CD1c-positive myeloid dendritic cell (primary cell): ENCODE results near the gene DCLK1.
"Not testable (repeated sequence)": the region's sequence is repeated elsewhere in the genome, so short reads cannot be mapped to it uniquely, and the experiment has no call there.

ENCODE experiments used
- DNase-seq: peaks from one replicate; pipeline ENCODE4 v3.0.0-alpha.2; 2016; ENCODE audit errors: extremely low spot score

Gene DCLK1

DNA sequence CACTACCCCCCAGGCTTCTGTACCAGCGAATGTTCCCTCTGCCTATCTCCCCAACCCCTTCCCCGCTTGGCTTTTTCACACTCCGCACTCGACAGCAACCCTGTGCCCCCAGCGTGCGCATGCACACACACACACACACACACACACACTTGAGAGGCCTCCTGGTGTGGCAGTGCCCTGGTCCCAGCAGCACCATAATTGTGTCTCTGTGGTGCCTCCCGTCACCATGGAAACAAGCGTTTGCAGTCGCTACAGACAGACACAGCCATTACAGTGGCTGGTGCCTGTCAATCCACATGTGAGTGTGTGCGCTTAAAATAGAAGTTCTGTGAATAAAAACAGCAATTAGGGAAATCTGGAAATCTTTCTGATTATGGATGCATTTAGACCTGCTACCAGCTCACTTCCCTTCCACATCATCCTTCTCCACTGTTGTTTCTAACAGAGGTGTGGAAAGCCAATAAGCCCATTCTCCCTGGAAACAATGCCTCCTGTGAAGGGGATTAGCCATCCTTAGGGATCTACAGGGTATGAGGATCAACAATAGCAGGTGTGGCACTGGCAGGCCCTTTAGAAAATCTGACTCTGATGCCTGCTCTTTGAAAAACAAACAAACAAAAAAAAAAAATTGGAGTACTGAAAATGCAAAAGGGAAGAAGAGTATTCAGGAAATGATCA lies 146.3 kb downstream of the DCLK1 start:
- DNase-seq: no peak

DNA sequence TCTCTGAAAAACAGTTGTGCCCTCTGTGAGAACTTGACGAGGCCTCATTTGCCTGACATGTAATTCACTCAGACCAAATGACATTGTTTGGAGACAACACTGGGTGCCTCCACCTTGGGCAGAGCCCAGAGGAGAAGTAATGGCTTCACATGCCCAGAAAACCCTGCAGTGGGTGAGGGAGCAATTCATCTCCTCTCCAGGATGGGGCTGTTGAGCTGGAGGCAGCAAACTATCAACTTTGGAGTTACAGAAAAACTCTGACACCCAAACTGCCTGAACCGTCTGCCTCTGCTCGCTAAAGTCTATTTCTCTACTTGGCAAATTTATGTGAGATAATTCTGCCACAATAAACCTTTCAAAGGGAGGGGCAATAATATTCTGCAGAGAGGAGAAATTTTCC lies 146.9 kb downstream of the DCLK1 start:
- DNase-seq: no peak

DNA sequence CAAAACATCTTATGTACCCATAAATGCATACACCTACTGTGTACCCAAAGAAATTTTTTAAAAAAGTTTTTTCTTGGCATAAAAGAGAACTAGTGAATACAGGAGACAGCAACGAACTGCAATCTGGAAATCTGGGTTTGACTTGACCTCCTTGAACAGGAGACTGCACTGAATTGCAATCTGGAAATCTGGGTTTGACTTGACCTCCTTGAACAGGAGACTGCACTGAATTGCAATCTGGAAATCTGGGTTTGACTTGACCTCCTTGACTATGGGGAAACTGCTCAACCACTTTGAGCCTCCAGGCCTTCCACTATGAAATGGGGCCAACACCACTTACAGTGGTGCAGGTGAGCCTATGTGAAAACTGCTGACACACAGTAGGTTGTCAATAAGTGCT lies 147.5 kb downstream of the DCLK1 start:
- not testable (repeated sequence) for DNase-seq

DNA sequence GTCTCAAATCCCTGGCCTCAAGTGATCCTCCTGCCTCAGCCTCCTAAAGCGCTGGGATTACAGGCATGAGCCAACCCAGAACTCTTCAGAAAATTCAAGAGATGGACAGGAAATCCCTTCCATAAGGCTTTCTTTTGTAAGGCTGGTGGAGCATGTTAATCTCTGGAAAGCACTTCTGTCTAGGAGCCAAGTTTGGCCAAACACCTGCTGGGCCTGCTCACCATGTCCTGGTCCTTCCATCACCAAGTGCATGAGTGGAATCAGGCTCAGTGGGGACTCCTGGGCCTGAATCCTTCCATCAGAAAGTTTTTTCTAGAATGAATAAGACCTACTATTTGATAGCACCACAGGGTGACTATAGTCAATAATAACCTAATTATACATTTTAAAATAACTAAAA lies 148.0 kb downstream of the DCLK1 start:
- no peak for DNase-seq

DNA sequence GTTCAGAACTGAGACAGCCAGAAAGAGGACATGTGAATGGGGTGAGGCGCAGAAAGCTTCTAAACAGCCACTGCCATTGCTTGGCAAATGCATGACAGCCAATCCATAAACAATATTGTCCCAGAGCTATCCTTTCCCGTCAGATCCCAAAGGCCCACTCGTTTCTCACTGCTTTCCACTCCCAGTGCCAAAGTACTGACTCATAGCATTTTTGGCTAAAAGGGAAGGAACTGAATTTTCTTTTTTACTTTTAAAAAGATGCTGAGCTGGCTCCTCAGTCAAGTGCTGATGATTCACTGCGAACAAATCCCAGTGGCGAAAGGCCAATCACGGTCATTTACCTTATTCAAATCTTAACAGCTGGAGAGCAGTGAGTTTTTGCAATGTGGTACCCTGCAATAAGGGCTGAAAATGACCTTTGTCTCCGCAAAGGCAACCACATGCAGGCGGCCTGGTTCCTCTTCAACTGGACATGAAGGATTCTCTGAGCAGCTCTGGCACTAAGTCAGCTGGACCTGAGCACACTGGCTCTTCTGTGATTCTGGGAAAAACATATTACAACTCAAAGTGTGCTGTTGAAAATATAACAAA lies 151.7 kb downstream of the DCLK1 start:
- no peak for DNase-seq

DNA sequence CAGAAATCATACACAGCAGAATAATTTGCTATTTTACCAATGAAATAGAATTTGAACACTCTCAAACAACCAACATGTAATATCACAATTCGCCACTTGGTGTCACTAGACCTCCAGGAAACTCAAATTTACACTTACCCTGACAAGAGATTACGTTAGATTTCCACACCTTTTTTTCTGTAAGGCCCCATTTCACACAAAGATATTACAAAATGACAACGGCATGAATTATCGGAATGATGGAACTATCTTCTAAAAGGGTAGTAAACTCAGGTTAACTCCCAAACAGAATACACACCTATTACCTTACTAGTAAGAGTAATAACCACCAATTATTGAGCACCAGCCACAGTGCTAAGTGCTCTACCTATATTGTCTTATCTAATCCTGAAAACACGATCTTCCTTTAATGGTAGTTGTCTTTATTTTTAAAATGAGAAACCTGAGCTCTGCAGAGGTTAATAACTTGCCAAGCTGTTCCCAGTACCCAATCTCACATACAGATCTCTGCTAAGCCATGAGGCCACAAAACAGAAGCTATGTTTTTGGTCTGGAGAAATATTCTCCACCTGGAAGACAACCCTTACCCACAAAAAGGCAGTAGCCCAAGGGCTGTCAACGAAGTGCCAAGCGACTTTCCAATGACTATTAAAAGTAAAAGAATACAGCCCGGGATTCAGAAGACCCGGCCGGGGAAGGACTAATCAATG lies 152.4 kb downstream of the DCLK1 start:
- peak; percentile 58 for DNase-seq

DNA sequence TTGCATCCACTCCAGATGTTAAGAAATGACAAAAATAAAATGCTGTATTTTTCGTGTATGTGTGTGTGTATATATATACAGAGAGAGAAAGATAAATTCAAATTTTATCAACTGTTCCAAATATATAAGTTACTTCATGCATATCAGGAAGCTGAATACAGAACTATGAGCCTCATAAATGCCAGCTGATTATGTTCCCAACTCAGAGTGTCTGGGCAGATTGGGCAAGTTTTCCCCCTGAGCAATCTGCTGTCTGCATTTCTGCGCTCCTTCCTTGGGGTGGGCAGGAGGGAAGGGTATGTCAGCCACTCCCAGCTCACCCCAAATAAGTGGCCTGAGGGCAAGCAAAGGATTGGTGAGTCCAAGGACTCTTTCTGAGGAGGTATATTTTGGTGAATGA lies 154.1 kb downstream of the DCLK1 start:
- DNase-seq: no peak

- DNase-seq: no peak
Observed at GRCh38 chr13:35976126-35976525, 155.1 kb downstream of the DCLK1 start.

- DNase-seq: not testable (repeated sequence)
Observed at GRCh38 chr13:35966951-35967350, 164.2 kb downstream of the DCLK1 start.

DNA sequence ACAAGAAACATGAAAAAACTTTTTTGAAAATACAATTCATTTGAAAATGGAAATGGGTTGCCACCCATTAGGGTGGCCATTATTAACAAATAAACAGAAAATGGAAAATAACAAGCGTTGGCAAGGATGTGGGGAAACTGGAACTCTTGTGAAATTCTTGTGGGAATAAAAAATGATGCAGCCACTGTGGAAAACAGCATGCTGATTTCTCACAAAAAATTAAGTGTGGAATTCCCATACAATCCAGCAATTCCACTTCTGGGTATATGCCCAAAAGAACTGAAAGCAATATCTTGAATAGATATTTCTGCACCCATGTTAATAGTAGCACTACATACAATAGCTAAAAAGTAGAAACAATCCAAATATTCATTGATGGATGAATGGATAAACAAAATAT lies 165.2 kb downstream of the DCLK1 start:
- DNase-seq: no peak

GRCh38 chr13:35965226-35965927 lies 165.8 kb downstream of the DCLK1 start:
- no peak for DNase-seq

DNA sequence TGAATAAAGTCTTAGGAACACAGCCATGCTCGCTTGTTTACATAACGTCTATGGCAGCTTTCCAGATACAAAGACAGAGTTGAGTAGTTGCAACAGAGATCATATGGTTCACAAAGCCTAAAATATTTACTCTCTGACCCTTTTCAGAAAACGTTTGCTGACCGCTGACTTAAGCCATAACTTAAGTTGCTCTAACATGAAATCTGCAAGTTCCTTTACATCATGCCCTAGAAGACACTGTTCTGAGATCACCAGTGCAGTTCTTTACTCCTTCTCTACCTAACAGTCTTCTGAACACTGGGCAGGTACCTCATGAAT lies 166.4 kb downstream of the DCLK1 start:
- no peak for DNase-seq

DNA sequence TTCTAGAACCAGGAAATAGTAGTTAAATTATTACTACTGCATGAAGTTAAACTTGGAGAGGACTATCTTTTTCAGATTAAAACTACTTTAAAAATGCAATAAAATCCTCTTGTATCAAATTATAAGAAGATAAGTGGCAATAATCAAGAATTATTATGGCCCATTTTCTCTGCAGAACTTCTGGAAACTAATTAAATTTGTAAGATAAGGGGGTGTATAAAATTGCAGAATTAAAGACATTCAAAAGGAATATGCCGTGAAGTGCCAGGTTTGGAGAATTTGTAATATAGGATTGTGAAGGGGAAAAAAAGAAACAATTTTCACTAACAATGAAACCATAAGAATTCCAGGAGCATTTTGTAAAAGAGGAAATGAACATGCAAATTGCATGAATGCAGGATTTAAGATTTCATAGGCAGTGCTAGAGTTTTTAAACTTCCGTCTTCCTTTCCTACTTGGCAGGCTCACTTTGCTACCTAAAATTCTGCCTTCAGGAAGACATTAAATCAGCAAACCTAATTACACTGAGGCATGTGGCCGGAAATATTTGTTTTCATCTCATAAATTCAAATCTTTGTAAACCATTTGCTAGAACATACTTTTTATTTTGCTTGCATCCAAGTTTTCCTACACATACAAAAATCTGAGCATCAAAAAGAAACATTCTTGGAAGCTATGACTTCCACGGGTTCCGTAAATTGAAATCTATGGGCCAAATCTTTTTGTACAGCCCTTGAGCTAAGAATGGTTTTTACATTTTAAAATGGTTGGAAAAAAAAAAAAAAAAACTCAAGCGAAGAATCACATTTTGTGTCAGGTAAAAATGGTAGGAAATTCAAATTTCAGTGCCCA lies 166.9 kb downstream of the DCLK1 start:
- no peak for DNase-seq

DNA sequence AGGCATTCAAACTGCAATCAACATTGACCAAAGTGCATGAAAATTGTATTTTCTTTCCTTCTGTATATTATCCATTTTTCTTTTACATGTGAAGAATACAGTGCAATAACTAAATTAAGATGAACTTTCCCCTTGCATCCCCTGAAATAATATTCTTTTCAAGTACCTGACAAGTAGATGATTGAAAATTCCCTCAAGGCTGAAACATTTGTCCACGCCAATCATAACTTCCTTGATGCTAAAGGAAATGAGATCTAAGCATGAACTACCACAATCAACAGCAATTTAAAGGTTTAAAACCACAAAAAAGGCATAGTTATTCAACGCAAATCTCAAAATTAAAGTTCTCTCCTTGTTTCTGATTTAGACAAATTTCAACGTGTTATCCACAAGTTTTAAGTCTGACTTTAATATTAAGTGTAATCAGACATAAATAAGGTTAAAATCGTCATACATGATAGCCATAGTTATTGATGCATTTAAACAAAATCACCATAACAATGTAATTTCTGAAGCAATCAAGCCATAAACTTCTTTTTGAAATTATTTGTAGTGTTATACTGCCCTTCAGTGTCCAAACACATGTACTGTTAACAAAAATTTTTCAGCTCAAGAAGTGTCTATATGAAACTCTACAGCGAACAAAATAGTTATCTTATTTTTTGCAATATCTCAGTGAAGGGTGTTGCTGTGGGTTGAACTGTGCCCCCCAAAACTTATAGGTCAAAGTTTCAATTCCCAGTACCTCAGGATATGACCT lies 169.5 kb downstream of the DCLK1 start:
- DNase-seq: no peak

DNA sequence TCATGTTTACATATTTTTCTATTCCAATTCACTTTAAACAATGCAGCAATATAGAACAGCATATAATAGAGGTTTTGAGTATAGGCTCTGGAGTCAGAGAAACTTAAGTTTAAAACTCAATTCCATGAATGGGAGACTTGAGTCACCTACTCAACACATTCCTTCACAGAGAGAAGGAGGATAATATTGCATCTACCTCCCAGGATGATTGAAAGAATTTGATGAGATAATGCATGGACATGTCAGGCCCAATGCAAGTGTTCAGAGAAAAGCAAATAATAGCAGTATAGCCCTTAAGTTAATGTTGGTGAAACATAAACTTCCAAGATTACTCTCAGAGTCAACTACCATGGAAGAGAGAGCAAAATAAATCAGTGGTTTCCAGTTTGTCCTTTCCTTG lies 170.2 kb downstream of the DCLK1 start:
- no peak for DNase-seq

DNA sequence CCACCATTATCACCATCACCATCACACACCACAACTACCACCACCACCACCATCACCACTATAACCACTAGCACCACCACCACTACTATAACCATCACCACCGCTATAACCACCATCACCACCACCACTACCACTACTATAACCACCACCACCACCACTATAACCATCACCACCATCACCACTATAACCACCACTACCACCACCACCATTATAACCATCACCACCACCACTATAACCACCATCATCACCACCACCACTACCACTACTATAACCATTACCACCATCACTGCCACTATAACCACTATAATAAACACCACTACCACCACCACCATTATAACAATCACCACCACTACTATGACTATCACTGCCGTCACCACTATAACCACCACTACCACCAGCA lies 173.2 kb downstream of the DCLK1 start:
- no peak for DNase-seq

DNA sequence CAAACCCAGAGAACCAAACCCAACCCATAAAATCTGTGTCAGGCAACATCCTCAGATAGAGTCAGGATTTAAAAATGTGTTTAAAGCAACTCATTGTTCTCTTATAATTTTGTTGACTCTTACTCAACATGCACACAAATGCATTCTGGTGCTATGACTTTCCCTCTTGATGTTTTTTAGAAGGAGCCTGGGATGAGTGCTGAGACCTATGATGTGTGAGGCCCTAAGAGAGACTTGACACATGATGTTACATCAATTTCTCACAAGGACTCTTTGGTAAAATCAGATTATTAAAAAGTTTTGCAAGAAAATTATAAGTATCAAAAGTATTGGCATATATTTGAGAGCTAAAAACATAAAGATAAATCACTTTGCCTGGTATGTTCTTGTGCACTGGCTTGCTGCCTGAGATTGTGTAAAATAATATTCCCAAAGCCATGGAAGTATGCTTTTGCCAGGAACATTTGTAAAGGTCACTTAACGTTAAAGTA lies 173.9 kb downstream of the DCLK1 start:
- DNase-seq: no peak

DNA sequence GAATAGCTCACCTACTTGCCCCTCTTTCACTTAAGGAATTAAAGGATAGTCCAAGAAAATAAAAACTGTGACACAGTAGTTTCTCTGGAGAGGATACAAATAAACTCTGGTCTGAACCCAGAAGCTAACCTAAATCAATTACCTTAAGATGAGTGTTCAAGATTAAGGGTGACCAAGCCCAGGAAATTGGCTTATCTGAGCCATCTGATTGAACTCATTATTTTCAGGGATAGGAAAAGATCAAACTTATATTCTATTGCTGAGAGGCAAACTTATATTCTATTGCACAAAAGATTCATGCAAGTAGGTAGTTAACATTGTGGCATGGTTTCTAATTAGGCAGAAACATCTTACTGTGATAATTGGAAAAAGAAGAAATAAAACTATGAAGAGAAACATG lies 175.1 kb downstream of the DCLK1 start:
- DNase-seq: no peak

DNA sequence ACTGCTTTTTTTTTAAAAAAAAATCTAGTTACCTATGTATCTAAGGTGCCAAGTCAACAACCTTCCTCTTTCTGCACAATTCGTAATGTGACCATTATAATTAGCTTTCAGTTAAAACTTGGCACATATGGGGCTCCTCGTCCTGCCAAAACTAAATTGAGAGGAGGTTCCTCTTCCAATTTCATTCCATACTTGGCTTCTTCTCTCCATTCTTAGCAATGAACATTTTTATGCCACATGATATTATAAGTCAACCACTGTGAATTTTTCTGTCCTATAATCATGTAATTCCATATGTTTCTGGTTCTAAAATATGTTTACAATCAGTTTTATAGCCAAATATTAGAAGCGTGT lies 177.0 kb downstream of the DCLK1 start:
- no peak for DNase-seq

DNA sequence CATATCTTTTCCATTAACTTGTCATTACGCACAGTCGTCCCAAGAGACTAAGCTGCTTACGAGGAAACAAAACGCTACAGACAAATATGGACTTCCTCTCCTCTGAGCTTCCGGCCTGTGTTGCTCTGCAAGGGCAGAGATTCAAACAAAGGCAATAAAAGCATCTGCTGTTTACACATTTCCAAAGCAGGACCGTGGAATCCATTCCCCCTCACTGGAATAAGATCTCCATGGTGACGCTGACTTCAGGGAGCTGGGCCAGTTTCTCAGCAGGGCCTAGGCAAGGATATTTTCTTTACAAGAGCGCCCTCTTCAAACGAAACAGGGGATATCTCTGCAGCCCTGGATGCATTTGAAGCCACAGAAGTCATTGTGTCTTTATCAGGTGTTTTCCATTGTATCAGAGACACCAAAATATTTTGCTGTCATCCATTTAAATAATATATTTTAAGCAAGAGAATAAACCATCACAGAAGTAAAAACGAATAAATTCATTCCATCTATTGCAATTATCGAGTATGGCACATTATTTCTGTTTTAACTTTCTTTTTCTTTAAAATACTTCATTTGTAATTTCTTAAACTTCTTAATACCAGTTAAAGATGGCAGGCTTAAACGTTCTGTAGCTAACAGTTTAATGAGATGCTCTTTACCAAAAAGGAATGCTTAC lies 177.5 kb downstream of the DCLK1 start:
- no peak for DNase-seq

DNA sequence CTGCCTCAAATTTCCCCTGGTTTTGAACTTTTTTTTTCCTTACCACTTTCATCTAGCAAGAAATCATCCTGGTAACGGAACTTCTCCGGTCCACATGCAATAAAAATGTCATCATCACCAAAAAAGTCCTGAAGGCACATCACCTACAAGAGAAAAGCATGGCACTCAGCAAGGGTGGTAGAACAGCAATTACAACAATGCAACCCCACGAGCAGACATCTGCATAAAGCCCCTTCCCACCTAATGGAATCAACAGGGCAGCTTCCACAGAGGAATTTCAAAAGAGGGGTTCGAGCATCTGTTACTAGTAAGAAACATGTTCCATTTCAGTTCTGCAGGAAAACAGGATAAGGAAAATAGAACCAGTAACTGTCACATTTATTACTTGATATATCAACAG lies 183.9 kb downstream of the DCLK1 start:
- DNase-seq: no peak
